GM12878 (cell line): Measurements from ENCODE around the gene OR4C6. TPM values are rescaled to one million over a fixed set of nuclear protein-coding genes. Genes with fewer than 3 reads are reported as not detected.

ENCODE experiments used
- DPF2 ChIP-seq: fragments of 450-650 bp; IDR thresholded peaks from 2 replicates; pipeline ENCODE4 v1.6.1; 2017; ENCODE audit warnings: mild to moderate bottlenecking
- GATAD2B ChIP-seq: fragments of 450-650 bp; conservative IDR thresholded peaks from 2 replicates; pipeline ENCODE4 v1.6.1; 2017; ENCODE audit warnings: low read depth, mild to moderate bottlenecking, moderate library complexity
- HDAC6 ChIP-seq: fragments of 200-600 bp; sonication (generic); IDR thresholded peaks from one replicate; pipeline ENCODE4 v1.8.0; 2017; ENCODE audit warnings: antibody characterized with exemption; ENCODE audit not compliant: unreplicated experiment
- MLLT1 ChIP-seq: fragments of 450-650 bp; IDR thresholded peaks from 2 replicates; pipeline ENCODE4 v1.6.1; 2016; ENCODE audit warnings: mild to moderate bottlenecking
- MYB ChIP-seq: fragments of 150-350 bp; IDR thresholded peaks from 2 replicates; pipeline ENCODE4 v1.6.1; 2014; ENCODE audit warnings: mild to moderate bottlenecking, low read depth, low read length, borderline replicate concordance
- NR2C2 ChIP-seq: IDR thresholded peaks from 2 replicates; pipeline ENCODE4 v1.6.1; 2011; ENCODE audit warnings: borderline replicate concordance, low read depth; ENCODE audit not compliant: control insufficient read depth, insufficient read length
- POLR2A ChIP-seq: IDR thresholded peaks from 2 replicates; pipeline ENCODE4 v1.6.1; 2011; ENCODE audit warnings: low read depth, mild to moderate bottlenecking, low read length
- PRDM15 ChIP-seq: fragments of 450-650 bp; formaldehyde crosslinking; IDR thresholded peaks from 2 replicates; pipeline ENCODE4 v1.4.0; 2020; ENCODE audit warnings: mild to moderate bottlenecking, moderate library complexity
- SREBF2 ChIP-seq: IDR thresholded peaks from 2 replicates; pipeline ENCODE4 v1.6.1; 2012; ENCODE audit warnings: mild to moderate bottlenecking, low read length
- WRNIP1 ChIP-seq: IDR thresholded peaks from 2 replicates; pipeline ENCODE4 v1.6.1; 2011; ENCODE audit warnings: low read depth, low read length, improper control_type of control experiment, borderline replicate concordance
- polyA plus RNA-seq, 11 experiments: library from polyadenylated mRNA; depleted of rRNA in 4 of 11; unstranded in 6 of 11; stranded (reverse) in 5 of 11; fragments of >200 nt; fragmentation: Nextera tagmentation in 4 of 11; fragmentation: Illumina TruSeq in 1 of 11; extraction: Ambion mirVana in 4 of 11; extraction: Trizol in 1 of 11; gene quantifications; 1 replicate in 1 of 11; 2 replicates in 10 of 11; pipeline versions ENCODE4 v1.2.1 to v1.2.3, GENCODE V29; 2011 to 2016; ENCODE audit warnings: inconsistent platforms in 2 of 11, missing spikeins in 2 of 11, low read depth in 1 of 11
- total RNA-seq, 4 experiments: library from RNA; depleted of rRNA in 3 of 4; stranded (reverse); fragments of >200 nt in 3 of 4; fragmentation: Illumina TruSeq in 1 of 4; extraction: Trizol in 1 of 4; gene quantifications; 2 replicates each; pipeline versions ENCODE4 v1.2.1 to v1.2.3, GENCODE V29; 2013 to 2021
- TF ChIP-seq, protein P1 (sequence below): fragments of 450-650 bp; IDR thresholded peaks from 2 replicates; pipeline ENCODE4 v1.6.1; 2017; ENCODE audit warnings: mild to moderate bottlenecking, low read depth, inconsistent platforms; ENCODE audit not compliant: poor library complexity, severe bottlenecking
- TF ChIP-seq, protein P2 (sequence below): IDR thresholded peaks from 2 replicates; pipeline ENCODE4 v1.6.1; 2012; ENCODE audit warnings: low read length, inconsistent platforms
- TF ChIP-seq, protein P3 (sequence below): fragments of 450-650 bp; IDR thresholded peaks from 2 replicates; pipeline ENCODE4 v1.6.1; 2017; ENCODE audit warnings: mild to moderate bottlenecking, moderate library complexity

OR4C6 gene
- total and polyA plus RNA-seq, 10 of the 15 experiments (the other 5 are each of a cell fraction or from before 2014, with no cell fraction given): 0.22 to 0.60 (median 0.42) TPM; not detected in 3

DNA sequence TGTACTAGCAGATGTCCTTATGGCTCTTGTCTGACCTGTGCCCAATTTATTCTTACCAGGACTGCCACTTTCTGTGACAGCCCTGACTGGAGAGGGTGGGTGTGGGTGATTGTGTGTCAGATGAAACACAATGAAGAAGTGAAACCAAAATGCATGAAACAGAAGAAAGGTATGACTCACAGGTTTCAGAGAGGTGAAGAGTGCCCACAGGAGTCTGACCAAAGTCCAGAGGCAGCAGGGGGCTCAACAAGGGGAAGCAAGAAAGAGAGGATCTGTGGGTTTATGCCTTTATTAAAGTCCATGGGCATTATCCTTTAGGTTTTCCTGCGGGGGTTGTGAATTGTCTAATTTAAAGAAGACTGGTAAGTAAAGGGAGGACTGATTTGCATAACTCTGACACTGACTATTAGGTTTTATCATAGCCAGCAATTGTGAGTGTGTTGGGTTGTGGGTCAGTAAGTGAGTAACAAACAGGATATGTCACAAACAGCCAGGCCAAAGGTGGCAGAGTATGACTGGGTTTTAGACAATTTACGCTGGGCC, 3.9 kb upstream of the OR4C6 start (continued):
- TF ChIP-seq MLLT1: peak; percentile 59; the same call in 1 of the 2 replicates
- peak; percentile 73 for TF ChIP-seq GATAD2B
- no peak for TF ChIP-seq SREBF2
- TF ChIP-seq WRNIP1: no peak
- no peak for TF ChIP-seq MYB
- no peak for TF ChIP-seq NR2C2
- TF ChIP-seq, protein P1, sequence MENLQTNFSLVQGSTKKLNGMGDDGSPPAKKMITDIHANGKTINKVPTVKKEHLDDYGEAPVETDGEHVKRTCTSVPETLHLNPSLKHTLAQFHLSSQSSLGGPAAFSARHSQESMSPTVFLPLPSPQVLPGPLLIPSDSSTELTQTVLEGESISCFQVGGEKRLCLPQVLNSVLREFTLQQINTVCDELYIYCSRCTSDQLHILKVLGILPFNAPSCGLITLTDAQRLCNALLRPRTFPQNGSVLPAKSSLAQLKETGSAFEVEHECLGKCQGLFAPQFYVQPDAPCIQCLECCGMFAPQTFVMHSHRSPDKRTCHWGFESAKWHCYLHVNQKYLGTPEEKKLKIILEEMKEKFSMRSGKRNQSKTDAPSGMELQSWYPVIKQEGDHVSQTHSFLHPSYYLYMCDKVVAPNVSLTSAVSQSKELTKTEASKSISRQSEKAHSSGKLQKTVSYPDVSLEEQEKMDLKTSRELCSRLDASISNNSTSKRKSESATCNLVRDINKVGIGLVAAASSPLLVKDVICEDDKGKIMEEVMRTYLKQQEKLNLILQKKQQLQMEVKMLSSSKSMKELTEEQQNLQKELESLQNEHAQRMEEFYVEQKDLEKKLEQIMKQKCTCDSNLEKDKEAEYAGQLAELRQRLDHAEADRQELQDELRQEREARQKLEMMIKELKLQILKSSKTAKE: peak; percentile 60
- TF ChIP-seq DPF2: peak; percentile 99
- no peak for TF ChIP-seq HDAC6
- TF ChIP-seq POLR2A: no peak
- TF ChIP-seq PRDM15 (CRISPR knock-in tag): no peak
- TF ChIP-seq, protein P2, sequence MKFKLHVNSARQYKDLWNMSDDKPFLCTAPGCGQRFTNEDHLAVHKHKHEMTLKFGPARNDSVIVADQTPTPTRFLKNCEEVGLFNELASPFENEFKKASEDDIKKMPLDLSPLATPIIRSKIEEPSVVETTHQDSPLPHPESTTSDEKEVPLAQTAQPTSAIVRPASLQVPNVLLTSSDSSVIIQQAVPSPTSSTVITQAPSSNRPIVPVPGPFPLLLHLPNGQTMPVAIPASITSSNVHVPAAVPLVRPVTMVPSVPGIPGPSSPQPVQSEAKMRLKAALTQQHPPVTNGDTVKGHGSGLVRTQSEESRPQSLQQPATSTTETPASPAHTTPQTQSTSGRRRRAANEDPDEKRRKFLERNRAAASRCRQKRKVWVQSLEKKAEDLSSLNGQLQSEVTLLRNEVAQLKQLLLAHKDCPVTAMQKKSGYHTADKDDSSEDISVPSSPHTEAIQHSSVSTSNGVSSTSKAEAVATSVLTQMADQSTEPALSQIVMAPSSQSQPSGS: no peak
- TF ChIP-seq, protein P3, sequence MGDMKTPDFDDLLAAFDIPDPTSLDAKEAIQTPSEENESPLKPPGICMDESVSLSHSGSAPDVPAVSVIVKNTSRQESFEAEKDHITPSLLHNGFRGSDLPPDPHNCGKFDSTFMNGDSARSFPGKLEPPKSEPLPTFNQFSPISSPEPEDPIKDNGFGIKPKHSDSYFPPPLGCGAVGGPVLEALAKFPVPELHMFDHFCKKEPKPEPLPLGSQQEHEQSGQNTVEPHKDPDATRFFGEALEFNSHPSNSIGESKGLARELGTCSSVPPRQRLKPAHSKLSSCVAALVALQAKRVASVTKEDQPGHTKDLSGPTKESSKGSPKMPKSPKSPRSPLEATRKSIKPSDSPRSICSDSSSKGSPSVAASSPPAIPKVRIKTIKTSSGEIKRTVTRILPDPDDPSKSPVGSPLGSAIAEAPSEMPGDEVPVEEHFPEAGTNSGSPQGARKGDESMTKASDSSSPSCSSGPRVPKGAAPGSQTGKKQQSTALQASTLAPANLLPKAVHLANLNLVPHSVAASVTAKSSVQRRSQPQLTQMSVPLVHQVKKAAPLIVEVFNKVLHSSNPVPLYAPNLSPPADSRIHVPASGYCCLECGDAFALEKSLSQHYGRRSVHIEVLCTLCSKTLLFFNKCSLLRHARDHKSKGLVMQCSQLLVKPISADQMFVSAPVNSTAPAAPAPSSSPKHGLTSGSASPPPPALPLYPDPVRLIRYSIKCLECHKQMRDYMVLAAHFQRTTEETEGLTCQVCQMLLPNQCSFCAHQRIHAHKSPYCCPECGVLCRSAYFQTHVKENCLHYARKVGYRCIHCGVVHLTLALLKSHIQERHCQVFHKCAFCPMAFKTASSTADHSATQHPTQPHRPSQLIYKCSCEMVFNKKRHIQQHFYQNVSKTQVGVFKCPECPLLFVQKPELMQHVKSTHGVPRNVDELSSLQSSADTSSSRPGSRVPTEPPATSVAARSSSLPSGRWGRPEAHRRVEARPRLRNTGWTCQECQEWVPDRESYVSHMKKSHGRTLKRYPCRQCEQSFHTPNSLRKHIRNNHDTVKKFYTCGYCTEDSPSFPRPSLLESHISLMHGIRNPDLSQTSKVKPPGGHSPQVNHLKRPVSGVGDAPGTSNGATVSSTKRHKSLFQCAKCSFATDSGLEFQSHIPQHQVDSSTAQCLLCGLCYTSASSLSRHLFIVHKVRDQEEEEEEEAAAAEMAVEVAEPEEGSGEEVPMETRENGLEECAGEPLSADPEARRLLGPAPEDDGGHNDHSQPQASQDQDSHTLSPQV: no peak
